ENCODE results near the gene PCA3. TPM values are rescaled to one million over a fixed set of nuclear protein-coding genes. Genes with fewer than 3 reads are reported as not detected.
"Not testable (repeated sequence)": the region's sequence is repeated elsewhere in the genome, so short reads cannot be mapped to it uniquely, and the experiment has no call there.

The PCA3 gene
- total and polyA plus RNA-seq, 8 donors: 0.07 TPM; not detected in 7

DNA sequence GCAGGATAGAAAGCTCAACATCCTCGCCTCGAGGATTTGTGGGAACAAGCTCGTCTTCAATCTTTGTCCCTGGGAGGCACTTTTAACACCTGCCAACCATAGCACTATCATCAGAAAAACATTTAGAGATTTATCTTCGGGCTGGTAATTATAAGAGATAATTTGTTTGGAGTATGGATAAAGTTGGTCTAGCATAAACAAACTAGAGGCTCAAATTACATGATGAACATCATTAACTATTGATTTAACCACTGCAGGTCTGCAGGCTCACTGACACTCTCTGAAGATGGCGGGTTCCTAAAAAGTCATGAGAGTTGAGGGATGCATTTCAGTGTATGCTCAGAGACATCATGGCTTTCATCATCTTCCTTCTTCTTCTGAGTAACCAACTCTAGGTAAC is 25.8 kb upstream of the PCA3 start:
- FAIRE-seq: no peak
- no peak for DNase-seq
- H3K4me3 ChIP-seq: no peak overlapping the region
- no peaks in the 10 kb centered on the region for H3K36me3 ChIP-seq
- intact Hi-C loops (cut with DNase I): no loop called here
- no peaks in the 10 kb centered on the region for H3K4me1 ChIP-seq
- no peak for ATAC-seq
- peaks cover 0 to 4% (median 0%) of the 10 kb centered on the region in 4 donors for H3K27me3 ChIP-seq
- H3K27ac ChIP-seq: no peak overlapping the region
- 49 to 59% methylated on average over 5 of the region's 5 CpGs for WGBS, 2 donors
- TF ChIP-seq, protein P1, sequence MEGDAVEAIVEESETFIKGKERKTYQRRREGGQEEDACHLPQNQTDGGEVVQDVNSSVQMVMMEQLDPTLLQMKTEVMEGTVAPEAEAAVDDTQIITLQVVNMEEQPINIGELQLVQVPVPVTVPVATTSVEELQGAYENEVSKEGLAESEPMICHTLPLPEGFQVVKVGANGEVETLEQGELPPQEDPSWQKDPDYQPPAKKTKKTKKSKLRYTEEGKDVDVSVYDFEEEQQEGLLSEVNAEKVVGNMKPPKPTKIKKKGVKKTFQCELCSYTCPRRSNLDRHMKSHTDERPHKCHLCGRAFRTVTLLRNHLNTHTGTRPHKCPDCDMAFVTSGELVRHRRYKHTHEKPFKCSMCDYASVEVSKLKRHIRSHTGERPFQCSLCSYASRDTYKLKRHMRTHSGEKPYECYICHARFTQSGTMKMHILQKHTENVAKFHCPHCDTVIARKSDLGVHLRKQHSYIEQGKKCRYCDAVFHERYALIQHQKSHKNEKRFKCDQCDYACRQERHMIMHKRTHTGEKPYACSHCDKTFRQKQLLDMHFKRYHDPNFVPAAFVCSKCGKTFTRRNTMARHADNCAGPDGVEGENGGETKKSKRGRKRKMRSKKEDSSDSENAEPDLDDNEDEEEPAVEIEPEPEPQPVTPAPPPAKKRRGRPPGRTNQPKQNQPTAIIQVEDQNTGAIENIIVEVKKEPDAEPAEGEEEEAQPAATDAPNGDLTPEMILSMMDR (IDR thresholded peaks at IDR 0.05): no peak
- H3K9me3 ChIP-seq: no peaks in the 10 kb centered on the region

DNA sequence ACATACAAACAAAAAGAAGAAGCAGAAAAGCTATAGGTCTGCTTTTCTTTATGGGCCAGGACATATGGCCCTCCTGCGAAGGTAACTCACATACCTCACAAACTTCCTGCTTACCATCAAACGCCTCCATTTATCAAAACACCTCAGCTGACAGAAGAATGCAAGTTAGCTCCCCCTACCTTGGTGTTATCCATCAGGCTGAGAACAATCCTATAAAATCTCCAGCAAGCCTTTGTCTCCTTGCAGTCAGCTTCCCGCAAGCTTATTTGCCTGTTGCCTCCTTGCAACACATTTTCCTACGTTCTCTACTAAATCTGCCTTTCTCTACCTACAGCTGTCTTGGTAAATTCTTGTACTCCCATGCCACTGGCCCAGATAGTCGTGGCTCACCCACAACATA is 22.7 kb upstream of the PCA3 start:
- no peaks in the 10 kb centered on the region for H3K9me3 ChIP-seq
- H3K27me3 ChIP-seq: peaks cover 0 to 4% (median 0%) of the 10 kb centered on the region in 4 donors
- WGBS, 2 donors: 60 to 70% methylated on average over 5 of the region's 5 CpGs
- TF ChIP-seq, protein P1 (IDR thresholded peaks at IDR 0.05): no peak
- H3K27ac ChIP-seq: no peak overlapping the region
- intact Hi-C loops (cut with DNase I): no loop called here
- FAIRE-seq: no peak
- H3K4me3 ChIP-seq: no peak overlapping the region
- no peak for DNase-seq
- no peaks in the 10 kb centered on the region for H3K4me1 ChIP-seq
- no peaks in the 10 kb centered on the region for H3K36me3 ChIP-seq
- no peak for ATAC-seq

DNA sequence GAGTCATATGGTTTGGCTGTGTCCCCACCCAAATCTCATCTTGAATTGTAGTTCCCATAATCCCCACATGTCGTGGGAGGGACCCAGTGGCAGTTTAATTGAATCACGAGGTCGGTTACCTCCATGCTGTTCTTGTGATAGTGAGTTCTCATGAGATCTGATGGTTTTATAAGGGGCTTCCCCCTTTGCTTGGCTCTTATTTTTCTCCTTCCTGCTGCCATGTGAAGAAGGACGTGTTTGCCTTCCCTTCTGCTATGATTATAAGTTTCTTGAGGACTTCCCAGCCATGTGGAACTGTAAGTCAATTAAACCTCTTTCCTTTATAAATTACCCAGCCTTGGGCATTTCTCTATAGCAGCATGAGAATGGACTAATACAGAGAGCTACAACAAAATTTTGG is 21.3 kb upstream of the PCA3 start:
- ATAC-seq; H3K36me3 ChIP-seq; H3K27me3 ChIP-seq; H3K4me1 ChIP-seq; FAIRE-seq; H3K4me3 ChIP-seq; H3K27ac ChIP-seq; DNase-seq; intact Hi-C loops (cut with DNase I); H3K9me3 ChIP-seq: not testable (repeated sequence)
- 61 to 81% methylated on average over 4 of the region's 4 CpGs for WGBS, 2 donors

DNA sequence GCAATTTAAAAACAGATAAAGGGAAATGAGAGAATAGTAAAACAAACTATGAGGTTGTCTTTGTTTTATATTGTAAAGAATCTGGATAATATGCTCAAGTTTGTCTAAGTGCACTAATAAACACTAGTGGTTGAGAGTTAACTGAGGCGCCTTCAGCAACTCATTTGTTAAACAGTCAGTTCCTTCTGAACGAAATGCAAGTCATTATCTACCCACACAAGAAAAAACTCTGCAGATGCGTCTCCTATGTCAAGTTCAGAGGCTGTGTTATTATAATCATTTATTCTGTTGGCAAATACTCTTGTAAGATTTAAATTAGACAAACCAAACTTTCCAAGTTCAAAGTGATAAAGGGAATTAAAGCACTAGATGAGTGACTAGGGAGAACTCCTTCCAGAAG is 20.3 kb upstream of the PCA3 start:
- H3K27ac ChIP-seq: no peak overlapping the region

DNA sequence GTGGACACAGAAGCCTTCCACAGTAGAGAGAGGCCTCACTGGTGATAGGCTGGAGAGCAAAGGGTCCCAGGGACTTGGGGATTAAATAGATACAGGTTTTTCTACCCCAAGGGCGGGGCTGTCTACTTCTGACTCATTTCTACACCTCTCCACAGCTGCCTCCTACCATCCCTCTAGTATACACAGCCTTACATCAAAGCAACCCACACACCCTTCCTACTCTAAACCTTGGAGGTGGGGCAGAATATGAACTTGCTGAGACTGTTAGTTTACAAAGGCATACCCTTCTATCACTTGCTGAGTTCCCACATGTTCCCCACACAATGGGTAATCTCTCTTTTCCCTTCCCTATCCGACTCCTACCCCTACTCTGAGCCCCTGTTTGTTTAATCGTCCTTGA is 19.9 kb upstream of the PCA3 start:
- no peak for FAIRE-seq
- no peak overlapping the region for H3K27ac ChIP-seq
- H3K9me3 ChIP-seq: no peaks in the 10 kb centered on the region
- intact Hi-C loops (cut with DNase I): no loop called here
- H3K4me3 ChIP-seq: no peak overlapping the region
- 56 to 74% methylated on average over 3 of the region's 3 CpGs for WGBS, 2 donors
- no peaks in the 10 kb centered on the region for H3K4me1 ChIP-seq
- DNase-seq: no peak
- H3K27me3 ChIP-seq: no peaks in the 10 kb centered on the region
- TF ChIP-seq, protein P1 (IDR thresholded peaks at IDR 0.05): no peak
- no peaks in the 10 kb centered on the region for H3K36me3 ChIP-seq
- ATAC-seq: no peak

More for the DNA sequence above, 20.3 kb upstream of the PCA3 start:
- ATAC-seq (no peak), DNase-seq (no peak), FAIRE-seq (no peak)
- TF ChIP-seq, protein P1 (IDR thresholded peaks at IDR 0.05): no peak
- Histone ChIP-seq H3K36me3 (no peaks in the 10 kb centered on the region), H3K4me1 (no peaks in the 10 kb centered on the region), H3K9me3 (no peaks in the 10 kb centered on the region), H3K27me3 (no peaks in the 10 kb centered on the region), H3K4me3 (no peak overlapping the region)
- intact Hi-C loops (cut with DNase I): no loop called here
- WGBS, 2 donors: 38 to 56% methylated on average over 3 of the region's 3 CpGs

DNA sequence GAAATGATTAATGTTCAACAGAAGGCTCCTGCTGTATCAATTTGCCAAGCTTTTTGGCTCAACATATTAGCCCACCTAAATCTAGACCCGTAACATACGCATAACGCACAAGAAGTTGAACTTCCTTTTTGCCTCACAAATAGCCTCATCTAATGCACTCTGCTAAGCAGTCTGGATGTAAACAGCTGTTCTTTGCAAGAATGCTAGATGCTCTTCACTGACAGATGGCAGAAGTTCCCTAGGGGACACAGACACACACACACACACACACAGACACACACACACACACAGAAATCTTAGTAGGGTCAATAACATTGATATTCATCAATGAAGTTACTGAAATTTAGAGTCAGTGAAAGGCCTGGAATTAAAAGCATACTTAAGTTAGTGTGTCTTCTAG is 13.2 kb upstream of the PCA3 start:
- no peaks in the 10 kb centered on the region for H3K9me3 ChIP-seq
- TF ChIP-seq, protein P1 (IDR thresholded peaks at IDR 0.05): no peak
- no peaks in the 10 kb centered on the region for H3K27me3 ChIP-seq
- DNase-seq (no peak), ATAC-seq (no peak), FAIRE-seq (no peak)
- H3K27ac ChIP-seq: no peak overlapping the region
- intact Hi-C loops (cut with DNase I): no loop called here
- no peaks in the 10 kb centered on the region for H3K36me3 ChIP-seq
- no peaks in the 10 kb centered on the region for H3K4me1 ChIP-seq
- no peak overlapping the region for H3K4me3 ChIP-seq
- 93 to 95% methylated on average over 3 of the region's 3 CpGs for WGBS, 2 donors
